NB4 (cell line): ENCODE data around the gene HOXB2.

ENCODE experiments used
- CTCF ChIP-seq: IDR thresholded peaks from one replicate; pipeline ENCODE4 v1.5.1; 2012; ENCODE audit warnings: low read depth, low read length
- MYC ChIP-seq: IDR thresholded peaks from 2 replicates; pipeline ENCODE4 v1.6.1; 2011; ENCODE audit warnings: low read depth, low read length
- POLR2A ChIP-seq: IDR thresholded peaks from 2 replicates; pipeline ENCODE4 v1.6.1; 2011; ENCODE audit warnings: mild to moderate bottlenecking; ENCODE audit not compliant: insufficient read length; ENCODE audit errors: extremely low read depth
- TF ChIP-seq, protein P1 (sequence below): IDR thresholded peaks from 2 replicates; pipeline ENCODE4 v1.6.1; 2011; ENCODE audit warnings: low read depth, low read length

GRCh38 chr17:48506246-48506645, 38.7 kb downstream of the HOXB2 start:
- no peak for TF ChIP-seq CTCF
- no peak for TF ChIP-seq MYC
- TF ChIP-seq POLR2A = no peak
- TF ChIP-seq, protein P1, sequence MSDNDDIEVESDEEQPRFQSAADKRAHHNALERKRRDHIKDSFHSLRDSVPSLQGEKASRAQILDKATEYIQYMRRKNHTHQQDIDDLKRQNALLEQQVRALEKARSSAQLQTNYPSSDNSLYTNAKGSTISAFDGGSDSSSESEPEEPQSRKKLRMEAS = no peak
